ENCODE measurements around the gene SHD.
A peak's percentile ranks its signal among the peaks of the same experiment; 100 is the strongest.

Gene SHD

DNA sequence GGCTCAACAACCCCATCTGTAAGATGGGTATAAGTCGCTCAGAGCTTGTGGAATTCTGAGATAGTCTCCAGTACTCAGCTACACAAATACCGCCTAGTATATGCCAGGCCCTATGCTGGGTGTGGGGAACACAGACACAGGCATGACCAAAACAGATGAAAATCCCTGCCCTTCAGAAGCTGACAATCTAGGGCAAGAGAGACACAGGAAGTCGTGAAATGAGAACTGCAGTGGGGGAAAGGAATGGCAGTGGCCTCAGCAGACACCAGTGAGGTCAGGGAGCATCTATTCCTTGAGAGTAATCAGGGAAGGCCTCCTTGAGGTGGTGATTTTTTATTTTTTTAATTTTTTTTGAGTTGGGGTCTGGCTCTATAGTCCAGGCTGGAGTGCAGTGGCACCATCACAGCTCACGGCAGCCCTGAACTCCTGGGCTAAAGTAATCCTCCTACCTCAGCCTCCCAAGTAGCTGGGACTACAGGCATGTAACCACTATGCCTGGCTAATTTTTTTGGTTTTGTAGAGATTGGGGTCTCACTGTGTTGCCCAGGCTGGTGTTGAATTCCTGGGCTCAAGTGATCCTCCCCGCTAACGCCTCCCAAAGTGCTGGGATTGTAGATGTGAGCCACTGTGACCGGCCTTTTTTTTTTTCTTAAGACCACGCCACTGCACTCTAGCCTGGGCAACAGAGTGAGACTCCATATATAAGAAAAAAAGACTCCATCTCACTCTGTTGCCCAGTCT is 19.9 kb downstream of the SHD start:
- DNase-seq: no peak

DNA sequence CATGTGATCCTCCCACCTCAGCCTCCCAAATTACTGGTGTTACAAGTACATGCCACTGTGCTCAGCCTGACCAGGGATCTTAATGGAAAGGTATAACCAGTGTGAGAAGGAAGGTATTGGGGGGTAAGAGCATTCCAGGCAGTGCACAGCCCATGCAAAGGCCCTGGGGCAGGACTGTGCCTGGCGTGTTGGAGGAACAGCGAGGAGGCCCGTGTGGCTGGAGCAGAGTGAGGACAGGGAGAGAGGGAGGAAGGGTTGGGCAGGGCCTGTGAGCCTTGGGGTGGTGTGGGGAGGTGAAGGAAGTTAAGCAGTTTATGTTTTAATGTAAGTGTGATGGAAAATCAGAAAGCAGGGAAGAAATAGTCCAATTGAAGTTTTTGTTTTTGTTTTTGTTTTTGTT is 21.5 kb downstream of the SHD start:
- no peak for DNase-seq

DNA sequence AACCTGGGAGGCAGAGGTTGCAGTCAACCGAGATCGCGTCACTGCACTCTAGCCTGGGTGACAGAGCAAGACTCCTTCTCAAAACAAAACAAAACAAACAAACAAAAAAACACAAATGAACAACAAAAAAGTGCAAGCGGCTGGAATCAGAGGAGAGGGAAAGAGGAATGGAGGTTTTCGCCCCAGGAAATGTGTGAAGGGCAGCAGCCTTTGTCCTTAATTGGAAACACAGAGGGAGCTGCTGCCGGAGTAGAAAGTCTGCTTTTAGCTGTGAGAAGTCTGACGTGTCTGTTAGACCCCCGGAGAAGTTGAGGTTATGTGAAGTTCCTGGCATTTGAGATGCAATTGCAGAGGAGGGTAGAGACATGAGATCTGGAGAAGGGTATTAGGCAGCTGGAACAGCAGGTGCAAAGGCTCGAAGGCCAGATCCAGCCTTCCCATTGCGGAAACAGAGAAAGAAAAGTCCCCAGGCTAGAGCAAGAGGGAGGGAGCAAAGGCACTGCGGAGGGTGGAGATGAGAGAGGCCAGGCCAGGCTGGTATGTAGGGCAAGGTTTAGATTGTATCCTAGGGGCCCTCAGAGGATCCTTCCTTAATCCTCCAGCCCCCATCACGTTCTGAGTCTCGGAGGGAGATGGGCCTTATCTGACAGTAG is 22.6 kb downstream of the SHD start:
- DNase-seq: no peak

DNA sequence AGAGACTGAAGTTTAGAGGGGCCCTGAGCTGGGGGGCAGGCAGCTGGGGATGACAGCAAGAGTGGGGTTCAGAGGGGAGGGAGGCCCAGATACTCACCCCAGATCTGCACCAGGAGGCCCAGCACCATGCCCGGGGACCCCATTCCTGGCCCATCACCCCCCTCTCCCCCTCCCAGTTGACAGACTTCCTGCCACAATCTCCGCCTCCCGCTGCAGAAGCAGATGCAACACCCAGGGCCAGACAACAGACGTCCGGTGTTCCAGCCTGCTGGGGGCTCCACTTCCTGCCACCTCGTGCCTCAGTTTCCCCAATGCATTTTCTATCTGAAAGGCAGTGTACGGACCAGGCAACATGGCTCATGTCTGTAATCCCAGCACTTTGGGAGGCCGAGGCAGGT is 23.2 kb downstream of the SHD start, which contains the start of gene TMIGD2:
TSS of gene TMIGD2 (minus strand) at position 147 of the 398 bp plus-strand sequence. CDS start at position 143, 4 bp downstream.
- DNase-seq: no peak

DNA sequence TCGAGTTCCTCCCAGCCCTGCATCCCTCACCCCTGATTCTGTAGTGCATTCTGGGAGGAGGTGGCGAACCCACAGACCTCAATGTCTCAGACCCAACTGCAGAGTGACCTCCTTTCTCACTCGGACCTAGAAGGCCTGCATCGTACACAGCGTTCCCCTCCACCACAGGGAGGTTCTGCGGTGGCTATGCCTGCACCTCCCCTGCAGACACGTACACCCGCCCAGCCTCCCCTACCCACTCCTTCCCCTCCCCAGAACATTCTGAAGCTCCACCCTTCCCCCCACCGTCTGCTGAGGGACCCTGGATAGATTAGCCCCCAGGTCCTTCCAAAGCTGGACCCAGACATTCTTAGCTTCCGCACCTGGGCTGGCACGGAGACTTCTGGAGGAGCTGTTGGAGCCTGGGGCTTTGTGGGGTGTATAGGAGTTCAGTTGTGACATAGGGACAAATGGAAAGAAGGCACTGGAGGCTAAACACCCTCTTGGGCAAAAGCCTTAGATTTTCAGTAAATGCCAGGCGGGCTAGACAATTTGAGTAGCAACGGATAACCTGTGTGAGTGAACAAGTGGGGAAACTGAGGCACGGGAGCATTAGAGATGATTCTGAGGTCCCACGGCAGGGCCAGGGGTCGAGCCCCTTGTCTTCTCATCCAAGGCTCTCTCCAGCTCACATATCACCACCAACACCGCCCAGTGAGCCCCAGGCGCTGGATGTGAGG is 24.9 kb downstream of the SHD start:
- no peak for DNase-seq

DNA sequence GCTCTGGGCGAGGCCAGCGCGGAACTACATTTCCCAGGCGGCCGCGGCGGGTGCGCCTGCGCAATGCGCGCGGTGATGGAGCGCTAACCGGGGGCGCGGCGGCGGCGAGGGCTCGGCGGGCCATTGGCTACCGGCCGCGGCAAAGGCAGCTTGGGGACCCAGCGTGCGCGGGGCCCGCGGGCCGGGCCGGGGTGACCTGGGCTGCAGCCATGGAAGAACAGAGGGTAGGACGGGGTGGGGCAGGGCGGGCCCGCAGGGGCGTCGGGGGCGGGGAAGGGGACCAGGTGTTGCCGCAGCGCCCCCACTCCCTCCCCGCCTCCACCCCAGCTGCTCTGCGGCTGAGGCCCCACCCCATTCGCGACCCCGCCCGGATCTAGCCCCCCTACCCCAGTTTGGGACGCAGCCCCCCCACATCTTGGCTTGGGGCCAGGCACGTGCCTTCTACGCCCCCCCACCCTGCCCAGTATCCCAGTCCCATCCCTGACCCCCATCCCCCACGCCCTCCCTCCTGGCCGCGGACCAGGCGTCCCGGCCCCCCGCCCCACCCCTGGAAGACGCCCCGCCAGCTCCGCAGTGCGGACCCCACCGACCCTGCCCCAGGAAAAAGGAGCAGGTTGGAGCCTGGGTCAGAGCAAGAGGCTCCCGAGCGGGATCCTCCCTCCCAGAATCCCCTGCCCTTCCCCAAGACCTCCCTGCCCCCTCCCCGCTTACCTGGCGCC is 25.6 kb downstream of the SHD start, which contains the start of gene FSD1:
TSS of gene FSD1 (plus strand) at position 61 of the 719 bp plus-strand sequence. CDS start at position 210, 149 bp downstream.
- peak; percentile 44 for DNase-seq

DNA sequence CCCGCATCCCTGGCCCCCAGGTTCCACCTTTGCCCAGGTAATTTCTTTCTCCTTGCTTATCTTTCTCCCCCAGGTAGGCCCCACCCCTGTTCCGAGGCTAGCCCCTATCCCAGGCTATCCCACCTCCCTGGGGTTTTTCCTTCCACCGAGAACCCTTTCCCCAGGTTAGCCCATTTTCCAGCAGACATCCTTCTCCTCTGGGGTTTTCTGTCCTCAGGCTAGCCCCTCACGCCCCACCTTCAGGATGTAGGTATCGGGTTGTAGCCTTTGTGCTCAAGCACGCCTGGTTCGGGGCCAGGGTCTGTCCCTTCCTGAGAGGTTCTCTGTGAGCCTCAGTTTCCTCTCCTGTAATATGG is 26.2 kb downstream of the SHD start:
- DNase-seq: no peak

DNA sequence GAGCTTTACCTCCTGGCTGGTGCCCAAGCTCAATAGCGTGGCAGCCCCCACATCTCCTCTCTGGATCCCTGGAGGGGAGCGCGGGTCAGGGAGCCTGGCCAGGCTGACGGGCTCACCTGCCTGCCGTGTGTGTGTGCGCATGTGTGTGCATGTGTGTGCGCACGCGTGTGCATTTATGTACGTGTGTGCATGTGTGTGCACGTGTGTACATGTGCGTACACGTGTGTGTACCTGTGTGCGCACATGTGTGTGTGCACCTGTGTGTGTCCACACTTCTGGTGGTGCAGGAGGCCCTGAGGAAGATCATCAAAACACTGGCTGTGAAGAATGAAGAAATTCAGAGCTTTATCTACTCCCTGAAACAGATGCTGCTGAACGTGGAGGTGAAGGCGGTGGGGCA is 26.6 kb downstream of the SHD start:
- no peak for DNase-seq

DNA sequence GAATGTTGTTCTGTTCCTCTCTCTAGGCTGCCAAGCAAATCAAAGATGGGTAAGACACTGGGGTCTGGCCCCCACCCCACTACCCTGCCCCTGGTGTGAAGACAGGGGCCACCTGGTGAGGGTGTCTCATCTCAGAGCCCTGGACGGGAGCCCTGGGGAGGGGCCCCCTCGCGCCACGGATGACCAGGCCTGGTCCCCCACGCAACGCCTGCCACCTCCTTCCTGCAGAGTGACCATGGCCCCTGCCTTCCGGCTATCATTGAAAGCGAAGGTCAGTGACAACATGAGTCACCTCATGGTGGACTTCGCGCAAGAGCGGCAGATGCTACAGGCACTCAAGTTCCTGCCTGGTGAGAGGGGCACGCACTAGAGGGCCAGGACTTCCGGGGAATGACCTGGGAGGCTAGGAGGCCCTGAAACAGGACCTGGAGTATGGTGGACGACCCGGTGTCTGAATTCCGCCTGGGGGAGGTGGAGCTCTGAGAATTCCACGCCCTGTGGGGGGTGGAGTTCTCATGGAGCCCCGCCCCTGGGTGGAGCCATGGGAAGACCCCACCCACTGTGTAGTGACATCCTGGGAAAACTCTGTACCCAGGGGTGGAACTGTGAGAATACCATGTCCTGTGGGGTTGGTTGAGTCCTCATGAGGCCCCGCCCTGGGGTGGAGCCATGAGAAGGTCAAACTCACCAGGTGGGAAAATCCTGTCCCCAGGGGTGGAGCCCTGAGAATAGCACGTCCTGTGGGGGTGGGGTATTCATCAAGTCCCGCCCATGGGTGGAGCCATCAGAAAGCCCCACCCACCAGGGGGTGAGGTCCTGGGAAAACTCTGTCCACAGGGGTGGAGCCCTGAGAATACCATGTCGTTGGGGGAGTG is 31.4 kb downstream of the SHD start:
- DNase-seq: no peak

DNA sequence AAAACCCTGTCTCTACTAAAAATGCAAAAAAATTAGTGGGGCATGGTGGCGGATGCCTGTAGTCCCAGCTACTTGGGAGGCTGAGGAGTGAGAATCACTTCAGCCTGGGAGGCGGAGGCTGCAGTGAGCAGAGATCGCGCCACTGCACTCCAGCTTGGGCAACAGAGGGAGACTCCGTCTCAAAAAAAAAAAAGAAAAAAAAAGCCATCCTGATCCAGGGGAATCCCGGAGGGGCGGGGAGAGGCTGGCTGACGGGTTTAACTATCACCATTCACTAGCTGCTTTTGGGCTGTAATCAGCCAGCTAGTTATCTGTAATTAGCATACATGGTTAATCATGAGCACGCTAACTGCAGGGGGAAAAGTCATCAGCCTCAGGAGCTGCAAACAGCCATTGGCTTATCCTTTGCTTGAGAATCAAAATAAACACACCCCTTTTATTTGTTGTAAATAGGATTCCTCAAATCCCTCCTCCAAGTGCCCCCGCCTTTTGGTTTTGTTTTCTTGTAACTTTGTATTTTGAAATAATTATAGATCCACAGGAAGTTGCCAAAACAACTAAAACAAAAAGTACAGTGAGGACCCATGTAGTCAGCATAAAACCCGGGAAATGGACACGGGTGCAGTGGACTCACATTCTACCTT is 34.9 kb downstream of the SHD start:
- DNase-seq: no peak

DNA sequence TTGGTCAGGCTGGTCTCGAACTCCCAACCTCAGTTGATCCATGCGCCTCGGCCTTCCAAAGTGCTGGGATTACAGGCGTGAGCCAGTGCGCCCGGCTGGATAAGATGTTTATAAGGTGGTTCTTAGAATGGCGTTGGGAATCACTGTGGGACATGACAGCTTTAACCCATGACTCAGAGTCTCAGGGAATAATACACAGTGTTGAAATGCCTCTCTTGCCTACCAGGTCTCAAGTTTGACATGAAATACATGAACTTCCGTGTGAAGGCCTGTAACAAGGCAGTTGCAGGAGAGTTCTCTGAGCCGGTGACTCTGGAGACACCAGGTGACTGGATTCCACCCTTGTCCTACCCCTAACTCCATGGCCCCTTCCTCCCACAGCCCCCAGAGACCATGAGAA is 37.9 kb downstream of the SHD start:
- no peak for DNase-seq

DNA sequence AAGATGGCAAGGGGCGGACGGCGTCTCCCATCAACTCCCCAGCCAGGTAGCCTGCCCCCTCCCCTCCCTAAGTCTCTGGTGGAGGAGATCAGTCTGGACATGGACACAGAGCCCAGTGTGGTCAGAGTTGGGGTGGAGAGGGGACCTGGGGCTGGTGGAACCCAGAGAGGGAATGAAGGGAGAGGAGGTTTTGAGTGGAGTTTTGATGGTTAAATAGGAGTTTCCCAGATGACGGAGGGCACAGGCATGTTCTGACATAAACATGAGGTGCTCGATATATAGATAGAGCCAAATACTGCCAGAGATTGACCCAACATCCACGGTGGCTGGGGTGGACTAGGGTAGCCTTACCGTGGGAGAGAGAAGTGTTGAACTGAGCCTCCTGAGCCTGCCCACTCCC is 39.4 kb downstream of the SHD start:
- no peak for DNase-seq

DNA sequence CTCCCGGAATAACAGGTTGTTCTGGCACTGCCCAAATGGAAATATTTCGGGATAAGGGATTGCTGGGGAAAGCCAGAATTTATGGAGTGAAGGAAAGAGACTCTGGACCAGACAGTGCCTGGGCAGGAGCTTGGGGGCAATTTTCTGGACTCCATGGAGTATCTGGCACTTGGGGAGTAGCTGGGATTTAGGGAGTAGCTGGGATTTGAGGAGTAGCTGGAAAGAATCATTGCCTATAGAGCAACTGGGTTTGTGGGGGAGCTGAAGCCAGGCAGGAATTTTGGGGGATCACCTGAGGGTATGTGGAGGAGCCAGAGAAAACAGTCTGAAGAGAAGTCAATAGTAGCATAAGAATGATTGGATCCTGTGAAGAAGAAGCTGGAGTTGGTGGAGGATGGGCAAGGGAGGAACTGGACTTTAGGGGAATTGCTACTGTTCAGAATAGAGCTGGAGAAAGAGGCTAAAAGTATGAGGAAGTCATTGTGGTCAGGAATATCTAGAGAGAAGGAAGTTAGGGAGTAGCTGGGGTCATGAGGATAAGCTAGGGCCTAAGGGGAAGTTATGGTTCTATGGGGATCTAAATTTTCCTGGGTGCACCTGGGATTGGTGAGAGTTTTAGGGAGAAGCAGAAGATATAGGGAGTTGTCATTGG is 40.1 kb downstream of the SHD start:
- no peak for DNase-seq

DNA sequence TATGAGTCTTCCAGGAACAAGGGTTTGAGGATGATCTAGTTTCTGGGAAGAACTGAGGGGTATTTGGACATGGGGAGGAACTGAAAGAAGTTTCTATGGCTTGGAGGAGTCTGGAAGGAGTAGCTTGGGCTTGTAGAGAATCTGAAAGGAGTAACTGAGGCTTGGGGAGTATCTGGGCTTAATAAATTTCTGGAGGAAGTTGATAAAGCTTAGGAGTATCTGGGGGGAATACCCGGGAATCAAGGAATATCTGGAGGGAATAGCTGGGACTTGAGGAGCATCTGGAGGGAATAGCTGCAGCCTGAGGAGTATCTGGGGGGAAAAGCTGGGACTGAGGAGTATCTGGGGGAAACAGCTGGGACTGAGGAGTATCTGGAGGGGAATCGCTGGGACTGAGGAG is 41.4 kb downstream of the SHD start:
- no peak for DNase-seq

DNA sequence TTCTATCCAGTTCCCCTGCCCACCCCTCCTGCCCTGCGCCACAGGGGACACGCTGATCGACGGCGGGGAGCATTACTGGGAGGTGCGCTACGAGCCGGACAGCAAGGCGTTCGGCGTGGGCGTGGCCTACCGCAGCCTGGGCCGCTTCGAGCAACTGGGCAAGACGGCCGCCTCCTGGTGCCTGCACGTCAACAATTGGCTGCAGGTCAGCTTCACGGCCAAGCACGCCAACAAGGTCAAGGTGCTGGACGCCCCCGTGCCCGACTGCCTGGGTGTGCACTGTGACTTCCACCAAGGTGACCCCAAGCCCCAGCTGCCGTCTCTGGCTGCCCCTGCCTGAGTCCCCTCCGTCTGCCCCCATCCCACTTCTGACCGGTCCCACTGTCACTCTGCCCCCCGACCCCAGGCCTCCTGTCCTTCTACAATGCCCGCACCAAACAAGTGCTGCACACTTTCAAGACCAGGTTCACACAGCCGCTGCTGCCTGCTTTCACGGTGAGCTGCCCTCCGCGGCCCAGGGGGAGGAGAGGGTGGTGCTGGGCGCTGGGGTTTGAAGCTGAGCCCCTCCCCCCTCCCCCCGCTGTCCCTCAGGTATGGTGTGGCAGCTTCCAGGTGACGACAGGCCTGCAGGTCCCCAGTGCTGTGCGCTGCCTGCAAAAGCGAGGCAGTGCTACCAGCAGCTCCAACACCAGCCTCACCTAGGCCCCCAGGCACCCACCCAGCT is 44.0 kb downstream of the SHD start:
- no peak for DNase-seq

DNA sequence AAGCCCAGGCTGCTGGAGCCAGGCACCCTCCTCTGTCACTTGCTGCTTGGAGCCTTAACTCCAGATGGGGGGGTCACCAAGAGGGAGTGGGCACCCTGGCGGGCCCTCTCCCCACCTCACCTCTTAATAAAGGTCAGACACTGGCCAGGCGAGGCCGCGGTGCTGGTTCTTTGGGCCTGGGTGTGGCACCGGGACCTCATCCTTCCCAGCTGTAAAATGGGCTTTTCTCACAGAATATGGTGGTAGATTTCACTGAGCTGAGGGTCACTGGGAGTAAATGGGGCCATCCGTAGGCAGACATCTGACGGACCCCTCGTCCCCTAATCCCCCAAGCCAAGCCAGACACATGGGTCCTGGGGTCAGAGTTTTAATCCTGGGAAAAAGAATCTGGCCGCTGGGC is 44.6 kb downstream of the SHD start:
- DNase-seq: no peak

DNA sequence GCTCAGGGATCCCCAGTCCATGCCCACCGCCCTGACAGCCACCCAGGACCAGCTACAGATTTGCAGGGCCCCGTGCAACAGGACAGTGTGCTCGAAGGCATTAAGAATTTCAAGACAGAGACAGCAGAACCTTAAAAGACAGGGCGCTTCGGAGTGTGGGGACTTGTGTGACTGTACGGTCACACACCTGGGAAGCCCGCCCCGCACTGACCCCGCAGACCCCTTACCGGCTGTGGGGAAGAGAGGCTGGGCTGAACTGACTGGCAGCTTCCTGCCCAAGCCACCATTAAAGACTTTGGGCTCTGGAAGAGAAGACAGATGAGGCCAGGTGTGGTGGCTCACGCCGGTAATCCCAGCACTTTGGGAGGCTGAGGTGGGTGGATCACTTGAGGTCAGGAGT is 45.2 kb downstream of the SHD start:
- no peak for DNase-seq

DNA sequence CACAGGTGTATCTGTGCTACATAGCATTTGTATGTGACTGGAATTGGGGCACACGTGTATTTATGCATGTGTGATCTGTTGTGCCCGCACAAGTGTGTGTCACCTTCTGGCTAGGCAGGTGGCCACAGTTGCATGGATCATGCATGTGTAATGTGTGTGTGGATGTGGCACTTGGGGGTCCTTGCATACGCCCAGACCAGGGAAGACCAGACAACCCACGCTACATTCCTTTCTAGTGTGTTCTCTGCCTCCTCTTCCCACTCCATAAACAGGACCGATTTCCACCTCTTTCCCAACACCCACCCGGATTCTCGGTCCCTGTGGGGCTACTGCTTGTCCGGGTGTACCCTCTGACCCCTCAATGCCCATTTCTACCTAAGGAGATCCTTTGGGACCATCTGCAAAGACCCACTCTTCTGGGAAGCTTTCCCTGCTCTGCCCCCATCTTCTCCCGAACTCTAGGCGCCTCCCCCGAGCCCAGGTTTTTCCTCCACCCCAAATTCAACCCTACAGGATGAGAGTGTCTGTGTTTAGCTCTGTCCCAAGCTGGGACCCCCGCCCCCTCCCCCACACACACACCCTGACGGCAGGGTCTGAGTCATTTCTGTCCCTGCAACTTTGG is 47.3 kb downstream of the SHD start:
- DNase-seq: no peak

DNA sequence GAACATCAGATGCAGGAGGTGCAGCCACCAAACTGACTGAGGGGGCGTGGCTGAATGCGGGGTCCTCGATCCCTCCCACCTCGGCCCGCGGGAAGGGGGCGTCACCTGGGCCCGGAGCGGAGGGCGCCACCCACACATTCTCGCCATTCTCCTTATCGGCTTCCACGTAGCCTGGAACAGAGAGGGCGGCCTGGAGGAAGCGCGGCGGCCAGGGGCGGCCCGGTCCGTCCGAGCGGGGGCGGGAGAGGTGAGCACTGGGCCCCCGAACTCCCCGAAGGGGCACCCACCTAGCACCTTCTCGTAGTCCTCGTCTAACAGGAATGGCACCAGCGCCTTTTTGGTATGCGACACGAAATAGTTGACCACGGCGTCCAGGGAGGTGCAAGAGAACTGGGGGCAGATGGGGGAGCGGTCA is 47.8 kb downstream of the SHD start:
- DNase-seq: no peak

DNA sequence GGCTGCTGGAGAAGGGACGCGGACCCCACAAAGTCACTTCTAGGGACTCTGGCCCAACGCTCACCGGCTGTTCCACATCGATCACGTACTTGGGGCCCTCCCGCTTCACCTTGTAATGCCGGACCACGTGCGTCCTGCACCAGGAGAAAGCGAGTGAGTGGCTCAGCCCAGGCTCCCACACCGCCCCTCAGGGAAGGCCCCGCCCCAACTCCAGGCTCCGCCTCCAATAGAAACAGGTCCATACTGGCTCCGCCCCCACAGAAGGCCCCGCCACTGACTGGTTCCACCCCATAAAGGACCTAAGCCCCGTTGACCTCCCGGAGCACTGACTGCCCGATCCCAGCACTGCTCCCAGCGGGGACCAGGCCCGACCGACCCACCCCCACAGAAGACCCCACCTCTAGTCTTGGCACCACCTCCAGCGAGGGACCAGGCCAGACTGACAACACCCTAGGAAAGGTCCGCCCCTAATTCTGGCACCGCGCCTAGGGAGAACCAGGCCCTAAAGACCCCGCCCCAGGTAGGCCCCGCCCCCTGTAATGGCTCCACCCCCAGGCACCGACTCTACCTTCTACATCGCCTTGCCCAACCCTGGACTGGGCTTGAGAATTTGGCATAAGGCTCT is 48.3 kb downstream of the SHD start:
- no peak for DNase-seq

Measured in NK-92 treated with Interleukin-12 subunit alpha and Interleukin-12 subunit beta, amount 100 ng/mL, for 24 hours (cell line).